GM23338 (cell line): Measurements from ENCODE around the gene ZNF438. TPM values are rescaled to one million over a fixed set of nuclear protein-coding genes. Genes with fewer than 3 reads are reported as not detected.

Experiments
- ATAC-seq: fragments of 200-7000 bp; cut with Tn5 transposase; 3 replicates; pipeline ENCODE4 v1.9.1; 2020
- DNase-seq: peaks from one replicate; pipeline ENCODE4 v3.0.0-alpha.2; 2015; ENCODE audit warnings: low spot score
- H2AFZ ChIP-seq: fragments of 200-600 bp; sonication (generic); 2 replicates; pipeline ENCODE4 v1.8.0; 2016; ENCODE audit warnings: antibody characterized with exemption, mild to moderate bottlenecking, moderate library complexity
- H3F3A ChIP-seq: fragments of 200-600 bp; sonication (generic); replicated peaks from 2 replicates; pipeline ENCODE4 v1.8.0; 2017; ENCODE audit warnings: antibody characterized with exemption, mixed run types, low read depth
- H3K27ac ChIP-seq: fragments of 200-600 bp; sonication (generic); 2 replicates; pipeline ENCODE4 v1.6.1; 2016; ENCODE audit warnings: low read depth
- H3K27me3 ChIP-seq: fragments of 200-600 bp; sonication (generic); 2 replicates; pipeline ENCODE4 v1.8.0; 2016; ENCODE audit warnings: mild to moderate bottlenecking, mixed run types, moderate library complexity; ENCODE audit not compliant: insufficient read depth
- H3K36me3 ChIP-seq: fragments of 200-600 bp; sonication (generic); 2 replicates; pipeline ENCODE4 v1.8.0; 2016; ENCODE audit warnings: mild to moderate bottlenecking; ENCODE audit not compliant: insufficient read depth
- H3K4me1 ChIP-seq: fragments of 200-600 bp; sonication (generic); 2 replicates; pipeline ENCODE4 v1.8.0; 2016; ENCODE audit warnings: mild to moderate bottlenecking, moderate library complexity; ENCODE audit not compliant: insufficient read depth
- H3K4me2 ChIP-seq: fragments of 200-600 bp; sonication (generic); 2 replicates; pipeline ENCODE4 v1.7.1; 2017; ENCODE audit warnings: mixed run types
- H3K4me3 ChIP-seq: fragments of 200-600 bp; sonication (generic); 2 replicates; pipeline ENCODE4 v1.6.1; 2016; ENCODE audit warnings: mixed run types
- H3K79me2 ChIP-seq: fragments of 200-600 bp; sonication (generic); replicated peaks from 2 replicates; pipeline ENCODE4 v1.8.0; 2017; ENCODE audit warnings: mild to moderate bottlenecking; ENCODE audit not compliant: insufficient read depth
- H3K9me2 ChIP-seq: fragments of 200-600 bp; sonication (generic); 2 replicates; pipeline ENCODE4 v1.8.0; 2017; ENCODE audit not compliant: insufficient read depth
- H4K20me1 ChIP-seq: fragments of 200-600 bp; sonication (generic); replicated peaks from 2 replicates; pipeline ENCODE4 v1.8.0; 2017; ENCODE audit warnings: mild to moderate bottlenecking; ENCODE audit not compliant: insufficient read depth
- H3K27ac Mint-ChIP-seq: 2 replicates; pipeline ENCODE4 v1.8.0; 2020; ENCODE audit warnings: inconsistent platforms, mild to moderate bottlenecking, moderate library complexity, mixed read lengths
- H3K27me3 Mint-ChIP-seq: 3 replicates; pipeline ENCODE4 v1.8.0; 2022; ENCODE audit warnings: low read depth, mild to moderate bottlenecking, moderate library complexity, mixed read lengths, inconsistent platforms; ENCODE audit not compliant: insufficient read depth, poor library complexity
- H3K36me3 Mint-ChIP-seq: 3 replicates; pipeline ENCODE4 v1.8.0; 2021; ENCODE audit warnings: low read depth, mild to moderate bottlenecking, inconsistent platforms, moderate library complexity, mixed read lengths
- H3K4me1 Mint-ChIP-seq: 3 replicates; pipeline ENCODE4 v1.8.0; 2020; ENCODE audit warnings: mild to moderate bottlenecking, inconsistent platforms, mixed read lengths
- H3K4me3 Mint-ChIP-seq: 3 replicates; pipeline ENCODE4 v1.8.0; 2021; ENCODE audit warnings: moderate library complexity, mild to moderate bottlenecking, inconsistent platforms, mixed read lengths
- H3K9me3 Mint-ChIP-seq: 3 replicates; pipeline ENCODE4 v1.8.0; 2020; ENCODE audit warnings: moderate library complexity, mild to moderate bottlenecking, inconsistent platforms, mixed read lengths
- CREB1 ChIP-seq: fragments of 250-450 bp; sonication (Bioruptor Pico); IDR thresholded peaks from 2 replicates; pipeline ENCODE4 v1.5.0; 2020; ENCODE audit warnings: low read depth, mild to moderate bottlenecking, moderate library complexity
- EZH2 ChIP-seq: fragments of 200-600 bp; sonication (generic); IDR thresholded peaks from one replicate; pipeline ENCODE4 v1.8.0; 2017; ENCODE audit warnings: antibody characterized with exemption, mild to moderate bottlenecking, low read depth; ENCODE audit not compliant: unreplicated experiment
- EZH2phosphoT487 ChIP-seq: fragments of 200-600 bp; sonication (generic); IDR thresholded peaks from one replicate; pipeline ENCODE4 v1.8.1; 2018; ENCODE audit warnings: antibody characterized with exemption; ENCODE audit not compliant: unreplicated experiment
- JUNB ChIP-seq: IDR thresholded peaks from one replicate; pipeline ENCODE4 v1.6.1; 2016; ENCODE audit warnings: antibody characterized with exemption; ENCODE audit not compliant: unreplicated experiment
- NANOG ChIP-seq: IDR thresholded peaks from 2 replicates; pipeline ENCODE4 v1.6.1; 2016; ENCODE audit warnings: antibody characterized with exemption, borderline replicate concordance
- POLR2AphosphoS5 ChIP-seq: IDR thresholded peaks from 2 replicates; pipeline ENCODE4 v1.6.1; 2016; ENCODE audit warnings: antibody characterized with exemption, low read depth
- STAT1 ChIP-seq: IDR thresholded peaks from one replicate; pipeline ENCODE4 v1.6.1; 2016; ENCODE audit warnings: antibody characterized with exemption; ENCODE audit not compliant: unreplicated experiment
- ZNF114 ChIP-seq: fragments of 250-450 bp; sonication (Bioruptor Pico); IDR thresholded peaks from 2 replicates; pipeline ENCODE4 v1.5.0; 2020; ENCODE audit warnings: mild to moderate bottlenecking, moderate library complexity
- ZNF331 ChIP-seq: fragments of 250-450 bp; sonication (Bioruptor Pico); IDR thresholded peaks from 2 replicates; pipeline ENCODE4 v1.5.0; 2020; ENCODE audit warnings: low read depth, mild to moderate bottlenecking, moderate library complexity
- ZNF462 ChIP-seq: fragments of 250-450 bp; sonication (Bioruptor Pico); IDR thresholded peaks from 2 replicates; pipeline ENCODE4 v1.5.0; 2020; ENCODE audit warnings: mild to moderate bottlenecking, moderate library complexity
- polyA plus RNA-seq: library from polyadenylated mRNA; unstranded; fragments of >200 nt; fragmentation: Nextera tagmentation; extraction: Ambion mirVana; gene quantifications from 2 replicates; pipeline ENCODE4 v1.2.1, GENCODE V29; 2016
- total RNA-seq: library from RNA; depleted of rRNA; stranded (reverse); fragments of >200 nt; shearing (Covaris generic); gene quantifications from 2 replicates; pipeline ENCODE4 v1.2.3, GENCODE V29; 2014
- TF ChIP-seq, protein P1 (sequence below), 2 experiments: fragments of 200-600 bp in 1 of 2; sonication (generic) in 1 of 2; conservative IDR thresholded peaks; 2 replicates each; pipeline versions ENCODE4 v1.5.1 to v1.6.1; 2016 to 2017; ENCODE audit warnings: antibody characterized with exemption in 2 of 2, low read depth in 2 of 2, mild to moderate bottlenecking in 2 of 2, moderate library complexity in 1 of 2
- TF ChIP-seq, protein P2 (sequence below): IDR thresholded peaks from 2 replicates; pipeline ENCODE4 v1.6.1; 2016; ENCODE audit warnings: antibody characterized with exemption
- TF ChIP-seq, protein P3 (sequence below): IDR thresholded peaks from one replicate; pipeline ENCODE4 v1.6.1; 2018; ENCODE audit warnings: antibody characterized with exemption; ENCODE audit not compliant: unreplicated experiment

The ZNF438 gene
- total and polyA plus RNA-seq, 2 experiments from 2014 or later = 0.91 to 0.94 TPM

GRCh38 chr10:31018356-31018750 lies 13.3 kb downstream of the ZNF438 start:
- no peak overlapping the region for H3K4me2 ChIP-seq
- no peak overlapping the region for H3K27ac ChIP-seq
- H3K36me3 ChIP-seq = no peaks in the 10 kb centered on the region
- H3K79me2 ChIP-seq = no peaks in the 10 kb centered on the region
- no peaks in the 10 kb centered on the region for H3F3A ChIP-seq
- ATAC-seq = no peak
- H4K20me1 ChIP-seq = no peaks in the 10 kb centered on the region
- H3K36me3 Mint-ChIP-seq = no peaks in the 10 kb centered on the region
- H3K27ac Mint-ChIP-seq = no peak overlapping the region
- no peak for TF ChIP-seq NANOG
- TF ChIP-seq, protein P1, sequence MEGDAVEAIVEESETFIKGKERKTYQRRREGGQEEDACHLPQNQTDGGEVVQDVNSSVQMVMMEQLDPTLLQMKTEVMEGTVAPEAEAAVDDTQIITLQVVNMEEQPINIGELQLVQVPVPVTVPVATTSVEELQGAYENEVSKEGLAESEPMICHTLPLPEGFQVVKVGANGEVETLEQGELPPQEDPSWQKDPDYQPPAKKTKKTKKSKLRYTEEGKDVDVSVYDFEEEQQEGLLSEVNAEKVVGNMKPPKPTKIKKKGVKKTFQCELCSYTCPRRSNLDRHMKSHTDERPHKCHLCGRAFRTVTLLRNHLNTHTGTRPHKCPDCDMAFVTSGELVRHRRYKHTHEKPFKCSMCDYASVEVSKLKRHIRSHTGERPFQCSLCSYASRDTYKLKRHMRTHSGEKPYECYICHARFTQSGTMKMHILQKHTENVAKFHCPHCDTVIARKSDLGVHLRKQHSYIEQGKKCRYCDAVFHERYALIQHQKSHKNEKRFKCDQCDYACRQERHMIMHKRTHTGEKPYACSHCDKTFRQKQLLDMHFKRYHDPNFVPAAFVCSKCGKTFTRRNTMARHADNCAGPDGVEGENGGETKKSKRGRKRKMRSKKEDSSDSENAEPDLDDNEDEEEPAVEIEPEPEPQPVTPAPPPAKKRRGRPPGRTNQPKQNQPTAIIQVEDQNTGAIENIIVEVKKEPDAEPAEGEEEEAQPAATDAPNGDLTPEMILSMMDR (conservative IDR thresholded peaks at IDR 0.05; ENCODE audit: low read depth in 2 of 2) = no peak
- no peak for TF ChIP-seq ZNF114 (CRISPR knock-in tag)
- TF ChIP-seq, protein P2, sequence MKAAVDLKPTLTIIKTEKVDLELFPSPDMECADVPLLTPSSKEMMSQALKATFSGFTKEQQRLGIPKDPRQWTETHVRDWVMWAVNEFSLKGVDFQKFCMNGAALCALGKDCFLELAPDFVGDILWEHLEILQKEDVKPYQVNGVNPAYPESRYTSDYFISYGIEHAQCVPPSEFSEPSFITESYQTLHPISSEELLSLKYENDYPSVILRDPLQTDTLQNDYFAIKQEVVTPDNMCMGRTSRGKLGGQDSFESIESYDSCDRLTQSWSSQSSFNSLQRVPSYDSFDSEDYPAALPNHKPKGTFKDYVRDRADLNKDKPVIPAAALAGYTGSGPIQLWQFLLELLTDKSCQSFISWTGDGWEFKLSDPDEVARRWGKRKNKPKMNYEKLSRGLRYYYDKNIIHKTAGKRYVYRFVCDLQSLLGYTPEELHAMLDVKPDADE = no peak
- no peak for TF ChIP-seq EZH2phosphoT487
- TF ChIP-seq JUNB = no peak
- TF ChIP-seq POLR2AphosphoS5 = no peak
- TF ChIP-seq CREB1 (CRISPR knock-in tag) = no peak
- TF ChIP-seq, protein P3, sequence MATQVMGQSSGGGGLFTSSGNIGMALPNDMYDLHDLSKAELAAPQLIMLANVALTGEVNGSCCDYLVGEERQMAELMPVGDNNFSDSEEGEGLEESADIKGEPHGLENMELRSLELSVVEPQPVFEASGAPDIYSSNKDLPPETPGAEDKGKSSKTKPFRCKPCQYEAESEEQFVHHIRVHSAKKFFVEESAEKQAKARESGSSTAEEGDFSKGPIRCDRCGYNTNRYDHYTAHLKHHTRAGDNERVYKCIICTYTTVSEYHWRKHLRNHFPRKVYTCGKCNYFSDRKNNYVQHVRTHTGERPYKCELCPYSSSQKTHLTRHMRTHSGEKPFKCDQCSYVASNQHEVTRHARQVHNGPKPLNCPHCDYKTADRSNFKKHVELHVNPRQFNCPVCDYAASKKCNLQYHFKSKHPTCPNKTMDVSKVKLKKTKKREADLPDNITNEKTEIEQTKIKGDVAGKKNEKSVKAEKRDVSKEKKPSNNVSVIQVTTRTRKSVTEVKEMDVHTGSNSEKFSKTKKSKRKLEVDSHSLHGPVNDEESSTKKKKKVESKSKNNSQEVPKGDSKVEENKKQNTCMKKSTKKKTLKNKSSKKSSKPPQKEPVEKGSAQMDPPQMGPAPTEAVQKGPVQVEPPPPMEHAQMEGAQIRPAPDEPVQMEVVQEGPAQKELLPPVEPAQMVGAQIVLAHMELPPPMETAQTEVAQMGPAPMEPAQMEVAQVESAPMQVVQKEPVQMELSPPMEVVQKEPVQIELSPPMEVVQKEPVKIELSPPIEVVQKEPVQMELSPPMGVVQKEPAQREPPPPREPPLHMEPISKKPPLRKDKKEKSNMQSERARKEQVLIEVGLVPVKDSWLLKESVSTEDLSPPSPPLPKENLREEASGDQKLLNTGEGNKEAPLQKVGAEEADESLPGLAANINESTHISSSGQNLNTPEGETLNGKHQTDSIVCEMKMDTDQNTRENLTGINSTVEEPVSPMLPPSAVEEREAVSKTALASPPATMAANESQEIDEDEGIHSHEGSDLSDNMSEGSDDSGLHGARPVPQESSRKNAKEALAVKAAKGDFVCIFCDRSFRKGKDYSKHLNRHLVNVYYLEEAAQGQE = no peak
- TF ChIP-seq ZNF462 (CRISPR knock-in tag) = no peak
- no peak for TF ChIP-seq EZH2
- no peak for TF ChIP-seq ZNF331 (CRISPR knock-in tag)
- TF ChIP-seq STAT1 = no peak
- no peak overlapping the region for H3K4me3 Mint-ChIP-seq
- H3K4me1 Mint-ChIP-seq = peaks cover 17% of the 10 kb centered on the region
- no peaks in the 10 kb centered on the region for H3K9me2 ChIP-seq
- H2AFZ ChIP-seq = no peak overlapping the region
- no peak for DNase-seq
- H3K9me3 Mint-ChIP-seq = no peaks in the 10 kb centered on the region
- no peak overlapping the region for H3K4me3 ChIP-seq
- no peaks in the 10 kb centered on the region for H3K27me3 Mint-ChIP-seq
- no peaks in the 10 kb centered on the region for H3K27me3 ChIP-seq
- peaks cover 13% of the 10 kb centered on the region; the same call in 1 of the 2 replicates for H3K4me1 ChIP-seq
